ENCODE measurements around the gene SPRR5. TPM values are rescaled to one million over a fixed set of nuclear protein-coding genes. Genes with fewer than 3 reads are reported as not detected.

Gene SPRR5
- total RNA-seq, 2 donors from 2014 or later = not detected

DNA sequence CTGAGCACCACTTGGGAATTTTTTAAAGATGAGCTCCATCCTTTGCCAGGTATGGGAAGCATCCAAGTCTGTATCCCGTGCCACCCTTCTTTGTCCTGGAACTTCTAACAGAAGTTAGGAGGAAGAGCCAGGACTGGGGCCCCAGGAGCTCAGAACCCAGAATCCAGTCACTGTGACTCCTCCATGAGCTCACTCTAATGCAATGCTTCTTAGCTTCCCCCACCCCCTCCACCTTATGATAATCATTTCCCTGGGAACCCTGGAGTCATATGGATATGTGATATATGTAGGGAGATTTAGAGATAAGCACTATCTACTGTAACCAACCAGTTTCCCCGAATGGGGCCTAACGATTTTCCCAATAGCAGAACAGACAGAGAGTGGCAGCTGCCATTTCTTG, 758 bp upstream of the SPRR5 start:
- TF ChIP-seq, protein P1, sequence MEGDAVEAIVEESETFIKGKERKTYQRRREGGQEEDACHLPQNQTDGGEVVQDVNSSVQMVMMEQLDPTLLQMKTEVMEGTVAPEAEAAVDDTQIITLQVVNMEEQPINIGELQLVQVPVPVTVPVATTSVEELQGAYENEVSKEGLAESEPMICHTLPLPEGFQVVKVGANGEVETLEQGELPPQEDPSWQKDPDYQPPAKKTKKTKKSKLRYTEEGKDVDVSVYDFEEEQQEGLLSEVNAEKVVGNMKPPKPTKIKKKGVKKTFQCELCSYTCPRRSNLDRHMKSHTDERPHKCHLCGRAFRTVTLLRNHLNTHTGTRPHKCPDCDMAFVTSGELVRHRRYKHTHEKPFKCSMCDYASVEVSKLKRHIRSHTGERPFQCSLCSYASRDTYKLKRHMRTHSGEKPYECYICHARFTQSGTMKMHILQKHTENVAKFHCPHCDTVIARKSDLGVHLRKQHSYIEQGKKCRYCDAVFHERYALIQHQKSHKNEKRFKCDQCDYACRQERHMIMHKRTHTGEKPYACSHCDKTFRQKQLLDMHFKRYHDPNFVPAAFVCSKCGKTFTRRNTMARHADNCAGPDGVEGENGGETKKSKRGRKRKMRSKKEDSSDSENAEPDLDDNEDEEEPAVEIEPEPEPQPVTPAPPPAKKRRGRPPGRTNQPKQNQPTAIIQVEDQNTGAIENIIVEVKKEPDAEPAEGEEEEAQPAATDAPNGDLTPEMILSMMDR (IDR thresholded peaks at IDR 0.05) = no peak
- intact Hi-C loops (cut with DNase I) = no loop called here

DNA sequence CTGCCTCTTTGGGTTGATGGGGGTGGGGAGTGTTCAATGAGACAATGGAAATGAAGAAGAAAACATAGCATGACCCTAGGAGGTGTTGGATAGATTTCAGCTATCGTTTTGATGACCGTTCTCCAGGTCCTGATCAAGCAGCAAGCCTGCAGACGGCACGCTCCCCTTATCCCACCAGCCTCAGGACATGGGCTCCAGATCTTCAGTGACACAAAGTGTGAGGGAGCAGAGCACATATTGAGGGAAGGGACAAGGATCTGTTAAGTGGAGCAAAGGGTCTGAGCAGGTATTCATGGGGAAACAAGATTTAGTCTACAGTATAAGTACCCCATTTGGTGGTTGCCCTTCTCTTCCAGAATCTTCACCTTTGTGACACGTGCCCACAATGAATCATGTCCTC, 4.7 kb downstream of the SPRR5 start:
- H3K27me3 ChIP-seq = no peaks in the 10 kb centered on the region
- H3K36me3 ChIP-seq = no peaks in the 10 kb centered on the region
- intact Hi-C loops (cut with DNase I) = no loop called here
- no peaks in the 10 kb centered on the region for H3K4me1 ChIP-seq
- TF ChIP-seq, protein P1 (IDR thresholded peaks at IDR 0.05) = no peak
- no peaks in the 10 kb centered on the region for H3K9me3 ChIP-seq
- no peak for DNase-seq
- H3K9ac ChIP-seq (ENCODE audit: low read depth in 2 of 2, low read length in 2 of 2) = no peak overlapping the region
- H3K27ac ChIP-seq = no peak overlapping the region
- H3K4me3 ChIP-seq = no peak overlapping the region

More for the DNA sequence above, 758 bp upstream of the SPRR5 start:
- Histone ChIP-seq H3K4me3 (no peak overlapping the region), H3K9ac (ENCODE audit: low read depth in 2 of 2, low read length in 2 of 2) (no peak overlapping the region), H3K27me3 (no peaks in the 10 kb centered on the region), H3K4me1 (no peaks in the 10 kb centered on the region), H3K36me3 (no peaks in the 10 kb centered on the region), H3K9me3 (no peaks in the 10 kb centered on the region), H3K27ac (no peak overlapping the region)
- DNase-seq = no peak

- Histone ChIP-seq H3K4me3 (no peak overlapping the region), H3K27ac (no peak overlapping the region), H3K4me1 (no peaks in the 10 kb centered on the region), H3K9me3 (no peaks in the 10 kb centered on the region), H3K27me3 (no peaks in the 10 kb centered on the region), H3K36me3 (no peaks in the 10 kb centered on the region), H3K9ac (ENCODE audit: low read depth in 2 of 2, low read length in 2 of 2) (no peak overlapping the region)
- TF ChIP-seq, protein P1 (IDR thresholded peaks at IDR 0.05) = no peak
- no peak for DNase-seq
- intact Hi-C loops (cut with DNase I) = no loop called here
Observed at GRCh38 chr1:152953761-152954160, 6.8 kb downstream of the SPRR5 start.

DNA sequence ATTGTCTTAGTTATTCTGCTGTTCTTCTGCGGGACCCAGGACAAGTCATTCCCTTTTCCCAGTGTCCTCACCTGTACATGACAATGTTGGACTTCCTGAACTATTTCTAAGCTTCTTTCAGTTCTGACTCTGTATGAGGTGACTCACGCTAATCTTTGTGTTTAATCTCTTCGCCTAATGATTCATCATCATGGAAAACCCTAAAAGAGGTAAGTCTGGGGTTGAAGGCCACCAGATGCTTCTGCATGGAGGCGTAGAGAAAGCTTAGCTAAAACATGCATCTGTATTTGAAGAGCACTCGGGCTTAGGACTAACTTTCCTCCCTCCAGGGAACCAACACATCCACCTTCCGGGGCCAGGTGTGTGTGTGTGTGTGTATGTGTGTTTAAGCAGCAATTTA, 7.4 kb downstream of the SPRR5 start:
- H3K4me1 ChIP-seq = no peaks in the 10 kb centered on the region
- no peaks in the 10 kb centered on the region for H3K9me3 ChIP-seq
- H3K27ac ChIP-seq = no peak overlapping the region
- no peak for DNase-seq
- H3K27me3 ChIP-seq = no peaks in the 10 kb centered on the region
- intact Hi-C loops (cut with DNase I) = no loop called here
- TF ChIP-seq, protein P1 (IDR thresholded peaks at IDR 0.05) = no peak
- H3K36me3 ChIP-seq = no peaks in the 10 kb centered on the region
- H3K4me3 ChIP-seq = no peak overlapping the region
- H3K9ac ChIP-seq (ENCODE audit: low read depth in 2 of 2, low read length in 2 of 2) = no peak overlapping the region

GRCh38 chr1:152957561-152957960, 10.6 kb downstream of the SPRR5 start:
- no peaks in the 10 kb centered on the region for H3K4me1 ChIP-seq
- no peaks in the 10 kb centered on the region for H3K27me3 ChIP-seq
- TF ChIP-seq, protein P1 (IDR thresholded peaks at IDR 0.05) = no peak
- DNase-seq = no peak
- no peaks in the 10 kb centered on the region for H3K9me3 ChIP-seq
- no peak overlapping the region for H3K9ac ChIP-seq (ENCODE audit: low read depth in 2 of 2, low read length in 2 of 2)
- intact Hi-C loops (cut with DNase I) = no loop called here
- H3K36me3 ChIP-seq = no peaks in the 10 kb centered on the region
- H3K27ac ChIP-seq = no peak overlapping the region
- H3K4me3 ChIP-seq = no peak overlapping the region

DNA sequence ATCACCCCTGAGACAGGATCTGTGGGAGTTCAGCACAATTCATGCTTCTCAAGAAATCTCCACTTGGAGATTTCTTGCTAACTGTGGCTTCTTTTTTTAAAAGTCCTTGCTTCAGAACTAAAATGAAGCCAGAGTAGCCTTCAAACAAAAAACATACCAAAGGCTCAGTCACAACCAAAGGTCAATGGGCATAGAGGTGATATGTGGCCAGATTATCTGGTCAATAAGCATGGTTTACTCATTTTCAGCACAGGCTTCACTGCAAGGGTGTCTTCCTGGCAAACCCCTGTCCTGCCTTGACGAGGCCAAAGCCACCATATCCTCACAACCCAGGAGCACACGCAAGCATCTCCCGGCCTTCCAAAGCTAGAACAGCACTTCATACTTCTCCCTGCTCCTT, 12.3 kb downstream of the SPRR5 start:
- H3K27ac ChIP-seq = no peak overlapping the region
- no peak for DNase-seq
- H3K36me3 ChIP-seq = no peaks in the 10 kb centered on the region
- TF ChIP-seq, protein P1 (IDR thresholded peaks at IDR 0.05) = no peak
- H3K4me1 ChIP-seq = no peaks in the 10 kb centered on the region
- no peak overlapping the region for H3K9ac ChIP-seq (ENCODE audit: low read depth in 2 of 2, low read length in 2 of 2)
- no peak overlapping the region for H3K4me3 ChIP-seq
- H3K9me3 ChIP-seq = no peaks in the 10 kb centered on the region
- intact Hi-C loops (cut with DNase I) = no loop called here
- no peaks in the 10 kb centered on the region for H3K27me3 ChIP-seq

All from colonic mucosa (tissue), 4 donors.